ENCODE results near the gene CTBP1.

DNA sequence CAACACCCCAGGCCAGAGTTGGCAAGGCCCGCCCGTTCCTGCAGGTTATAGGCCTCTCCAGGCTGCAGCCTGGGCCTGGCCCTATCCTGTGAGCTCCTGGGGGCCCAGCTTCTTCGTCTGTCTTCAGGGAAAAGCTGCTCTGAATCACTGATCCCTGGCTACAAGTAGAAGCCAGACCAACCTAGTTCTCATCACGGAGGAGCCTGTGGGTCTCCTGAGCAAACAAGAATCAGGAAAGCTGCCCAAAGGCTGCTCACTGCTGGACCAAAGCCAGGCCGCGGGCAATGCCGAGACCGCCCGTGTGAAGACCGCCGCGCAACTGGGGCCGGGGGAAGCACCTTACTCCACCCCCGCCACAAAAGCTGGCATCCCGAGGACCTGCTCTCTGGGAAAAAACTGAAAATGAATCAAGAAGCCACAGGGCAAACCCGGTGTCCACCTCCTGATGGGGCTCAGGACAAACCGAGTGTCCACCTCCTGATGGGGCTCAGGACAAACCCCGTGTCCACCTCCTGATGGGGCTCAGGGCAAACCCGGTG is 12.8 kb downstream of the CTBP1 start:
- TF ChIP-seq EZH2 (IDR thresholded peaks at IDR 0.05; ENCODE audit: low read length, unreplicated experiment) (no peak), EZH2phosphoT487 (IDR thresholded peaks at IDR 0.05; ENCODE audit: borderline replicate concordance, low read length) (no peak)
- TF ChIP-seq, protein P1, sequence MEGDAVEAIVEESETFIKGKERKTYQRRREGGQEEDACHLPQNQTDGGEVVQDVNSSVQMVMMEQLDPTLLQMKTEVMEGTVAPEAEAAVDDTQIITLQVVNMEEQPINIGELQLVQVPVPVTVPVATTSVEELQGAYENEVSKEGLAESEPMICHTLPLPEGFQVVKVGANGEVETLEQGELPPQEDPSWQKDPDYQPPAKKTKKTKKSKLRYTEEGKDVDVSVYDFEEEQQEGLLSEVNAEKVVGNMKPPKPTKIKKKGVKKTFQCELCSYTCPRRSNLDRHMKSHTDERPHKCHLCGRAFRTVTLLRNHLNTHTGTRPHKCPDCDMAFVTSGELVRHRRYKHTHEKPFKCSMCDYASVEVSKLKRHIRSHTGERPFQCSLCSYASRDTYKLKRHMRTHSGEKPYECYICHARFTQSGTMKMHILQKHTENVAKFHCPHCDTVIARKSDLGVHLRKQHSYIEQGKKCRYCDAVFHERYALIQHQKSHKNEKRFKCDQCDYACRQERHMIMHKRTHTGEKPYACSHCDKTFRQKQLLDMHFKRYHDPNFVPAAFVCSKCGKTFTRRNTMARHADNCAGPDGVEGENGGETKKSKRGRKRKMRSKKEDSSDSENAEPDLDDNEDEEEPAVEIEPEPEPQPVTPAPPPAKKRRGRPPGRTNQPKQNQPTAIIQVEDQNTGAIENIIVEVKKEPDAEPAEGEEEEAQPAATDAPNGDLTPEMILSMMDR (conservative IDR thresholded peaks at IDR 0.05; ENCODE audit: low read depth, low read length), result no peak

Data from PC-3 (cell line).